HG02610 (cell line): Measurements from ENCODE around the gene PPP1R16B.

ENCODE experiments used
- ATAC-seq: cut with Tn5 transposase; IDR thresholded peaks from one replicate; pipeline ENCODE4 v1.9.1; 2021; ENCODE audit warnings: mild to moderate bottlenecking, moderate library complexity; ENCODE audit not compliant: unreplicated experiment

Gene PPP1R16B

DNA sequence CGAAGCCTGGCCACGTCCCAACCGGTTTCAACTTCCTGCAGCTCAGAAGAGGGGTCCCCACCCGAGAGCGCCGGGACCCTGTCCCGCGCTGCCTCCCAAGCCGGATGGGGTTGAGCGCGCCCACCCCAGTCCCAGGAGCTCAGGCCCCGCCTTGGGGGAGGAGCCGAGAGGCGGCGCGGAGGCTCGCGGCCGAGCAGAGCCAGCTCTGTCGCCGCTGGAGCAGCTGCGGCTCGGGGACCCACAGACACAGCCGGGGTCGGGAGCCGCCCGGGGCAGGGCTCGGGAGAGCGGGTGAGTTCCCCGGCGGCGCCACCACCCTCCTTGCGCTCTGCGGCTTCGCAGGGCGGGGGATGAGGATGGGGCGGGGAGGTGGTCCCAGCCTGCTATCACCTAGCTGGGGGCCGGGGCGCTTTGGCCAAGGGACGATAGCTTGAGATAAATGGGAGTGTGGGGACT is at the start of gene PPP1R16B:
PPP1R16B (plus strand) TSS at position 196 of the 456 bp plus-strand sequence. CDS start 30,229 bp downstream, outside the sequence.
- ATAC-seq = peak; percentile 63

DNA sequence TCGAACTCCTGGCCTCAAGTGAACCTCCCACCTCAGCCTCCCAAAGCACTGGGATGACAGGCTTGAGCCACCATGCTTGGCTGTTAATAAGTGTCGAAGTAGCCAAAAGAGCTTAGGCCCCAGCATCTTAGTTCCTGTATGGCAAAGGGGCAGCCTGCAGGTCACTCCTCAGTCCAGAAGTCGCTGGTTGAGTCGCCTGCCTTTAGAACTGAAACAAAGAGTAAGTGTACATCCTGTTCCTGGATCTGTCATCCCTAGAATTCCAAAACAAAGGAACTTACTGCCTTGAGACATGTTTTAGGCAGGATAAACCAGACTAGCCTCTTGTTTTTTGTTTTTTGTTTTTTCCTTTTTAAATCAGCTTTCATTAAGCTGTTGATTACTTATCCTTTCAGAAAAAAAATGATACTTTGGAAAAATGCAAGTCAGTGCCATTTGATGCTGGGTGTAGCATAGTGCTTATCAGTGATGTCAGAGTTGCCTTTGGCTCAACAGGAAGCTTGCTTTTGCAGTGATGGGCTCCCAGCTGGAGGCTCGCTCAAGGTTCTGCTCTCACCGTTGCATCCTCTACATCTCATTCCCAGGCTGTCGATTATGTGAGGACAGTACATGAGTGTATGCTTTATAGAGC is 48.2 kb upstream of the PPP1R16B start:
- no peak for ATAC-seq

DNA sequence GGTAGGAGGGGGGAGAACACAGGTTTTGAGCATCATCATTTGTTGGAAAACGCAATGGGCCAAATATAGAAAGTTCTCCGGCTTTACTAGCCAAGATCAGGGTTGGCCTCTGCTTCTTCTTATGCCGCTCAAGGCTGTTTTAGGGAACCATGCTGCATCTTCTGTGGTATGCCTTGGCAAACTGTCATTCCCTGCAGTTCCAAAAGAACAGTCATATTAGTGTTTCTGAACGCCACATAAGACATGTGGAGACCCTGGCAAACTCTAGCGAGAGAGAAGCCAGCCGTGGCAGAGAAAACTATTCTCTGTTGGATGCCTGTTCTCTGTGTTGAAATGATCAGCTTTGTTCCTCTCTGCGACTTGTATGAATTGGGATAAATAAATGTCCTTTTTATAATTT is 46.4 kb upstream of the PPP1R16B start:
- no peak for ATAC-seq

DNA sequence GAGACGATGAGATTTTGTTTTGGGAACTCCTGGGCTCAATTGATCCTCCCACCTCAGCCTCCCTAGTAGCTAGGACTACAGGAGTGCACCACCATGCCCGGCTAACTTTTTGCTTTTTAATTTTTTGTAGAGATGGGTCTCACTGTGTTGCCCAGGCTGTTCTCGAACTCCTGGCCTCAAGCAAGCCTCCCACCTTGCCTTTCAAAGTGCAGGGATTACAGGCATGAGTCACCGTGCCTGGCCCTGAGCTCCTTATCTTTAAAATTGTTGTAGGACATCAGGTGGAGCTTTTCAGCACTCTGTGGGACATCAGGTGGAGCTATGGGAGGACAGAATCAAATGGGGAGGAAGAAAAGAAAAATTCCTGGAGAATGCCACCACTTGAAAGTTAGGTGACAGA is 44.5 kb upstream of the PPP1R16B start:
- no peak for ATAC-seq

DNA sequence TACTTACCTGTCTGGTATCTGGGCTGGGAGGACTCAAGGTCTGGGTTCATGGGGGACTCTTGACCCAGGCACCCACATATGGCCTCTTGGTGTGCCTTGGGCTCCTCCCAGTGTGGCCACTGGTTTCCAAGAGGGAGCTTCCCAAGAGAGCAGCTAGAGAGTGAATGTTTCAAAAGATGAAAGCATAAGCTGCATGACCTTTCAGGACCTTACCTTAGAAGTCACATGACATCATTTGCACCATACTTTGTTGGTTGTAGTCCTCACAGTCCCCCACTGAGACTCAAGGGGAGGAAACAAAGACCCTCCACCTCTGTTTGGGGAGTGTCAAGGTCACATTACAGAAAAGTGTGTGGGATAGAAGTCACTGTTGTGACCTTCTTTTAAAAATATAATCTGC is 43.3 kb upstream of the PPP1R16B start:
- ATAC-seq = no peak

DNA sequence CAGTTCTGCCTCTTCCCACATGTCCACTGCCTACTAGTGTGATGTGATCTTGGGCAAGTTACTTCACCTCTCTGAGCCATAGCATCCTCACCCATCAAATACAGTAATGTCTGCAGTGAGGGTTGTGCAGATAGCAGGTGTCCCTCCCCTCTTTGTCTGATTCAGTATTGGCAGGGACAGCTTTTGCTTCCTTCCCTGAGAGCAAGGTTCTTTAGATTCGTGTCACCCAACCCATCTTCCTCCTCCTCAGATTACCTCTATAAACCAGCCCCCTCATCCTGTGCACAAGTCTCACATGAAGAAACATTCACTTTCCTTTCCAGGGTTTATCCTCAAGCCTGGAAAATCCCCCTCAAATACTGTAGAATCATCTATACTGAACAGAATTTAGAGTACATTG is 41.9 kb upstream of the PPP1R16B start:
- no peak for ATAC-seq

DNA sequence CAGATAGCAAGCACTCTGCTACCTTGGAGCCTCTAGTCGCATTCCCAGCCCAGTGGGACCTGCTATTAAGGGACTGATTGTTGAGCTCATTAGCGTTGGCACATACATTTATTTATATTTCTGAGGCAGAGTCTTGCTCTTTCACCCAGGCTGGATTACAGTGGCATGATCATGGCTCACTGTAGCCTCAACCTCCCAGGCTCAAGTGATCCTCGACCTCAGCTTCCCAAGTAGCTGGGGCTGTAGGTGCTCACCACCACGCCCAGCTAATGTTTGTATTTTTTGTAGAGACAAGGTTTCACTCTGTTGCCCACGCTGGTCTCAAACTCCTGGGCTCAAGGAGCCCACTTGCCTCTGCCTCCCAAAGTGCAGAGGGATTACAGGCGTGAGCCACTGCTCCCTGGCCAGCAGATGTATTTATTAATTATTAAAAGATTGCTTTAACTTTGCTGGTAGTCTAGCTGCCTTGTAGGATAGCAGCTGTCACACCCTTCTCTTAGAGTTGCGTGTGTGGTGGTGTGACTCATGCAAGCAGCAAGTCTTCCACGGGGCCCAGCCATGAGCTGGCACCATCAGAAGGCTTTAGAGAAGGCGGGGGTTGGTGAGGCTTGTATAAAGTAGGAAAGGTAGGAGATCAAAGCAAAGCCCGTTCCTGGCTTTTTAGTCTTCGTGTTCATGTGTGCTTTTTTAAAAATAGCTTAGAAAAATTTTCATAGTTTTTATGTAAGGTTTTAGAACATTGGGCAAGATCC is 40.8 kb upstream of the PPP1R16B start:
- no peak for ATAC-seq

DNA sequence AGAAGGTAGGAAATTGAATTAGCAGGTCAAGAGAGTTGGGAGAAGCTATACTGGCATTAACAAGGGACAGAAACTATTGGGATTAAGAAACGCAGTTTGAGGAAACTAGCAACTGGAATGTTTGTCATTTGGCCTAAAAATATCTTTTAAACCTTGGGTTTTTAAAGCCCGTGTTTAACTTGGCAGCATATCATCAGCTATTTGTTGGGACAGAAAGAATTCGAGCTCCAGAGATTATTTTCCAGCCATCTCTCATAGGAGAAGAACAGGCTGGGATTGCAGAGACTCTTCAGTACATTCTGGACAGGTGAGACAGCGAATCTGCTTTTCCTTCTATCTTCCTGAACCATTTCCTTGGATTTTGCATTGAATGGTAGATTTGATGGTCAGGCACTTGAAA is 39.4 kb upstream of the PPP1R16B start:
- no peak for ATAC-seq

DNA sequence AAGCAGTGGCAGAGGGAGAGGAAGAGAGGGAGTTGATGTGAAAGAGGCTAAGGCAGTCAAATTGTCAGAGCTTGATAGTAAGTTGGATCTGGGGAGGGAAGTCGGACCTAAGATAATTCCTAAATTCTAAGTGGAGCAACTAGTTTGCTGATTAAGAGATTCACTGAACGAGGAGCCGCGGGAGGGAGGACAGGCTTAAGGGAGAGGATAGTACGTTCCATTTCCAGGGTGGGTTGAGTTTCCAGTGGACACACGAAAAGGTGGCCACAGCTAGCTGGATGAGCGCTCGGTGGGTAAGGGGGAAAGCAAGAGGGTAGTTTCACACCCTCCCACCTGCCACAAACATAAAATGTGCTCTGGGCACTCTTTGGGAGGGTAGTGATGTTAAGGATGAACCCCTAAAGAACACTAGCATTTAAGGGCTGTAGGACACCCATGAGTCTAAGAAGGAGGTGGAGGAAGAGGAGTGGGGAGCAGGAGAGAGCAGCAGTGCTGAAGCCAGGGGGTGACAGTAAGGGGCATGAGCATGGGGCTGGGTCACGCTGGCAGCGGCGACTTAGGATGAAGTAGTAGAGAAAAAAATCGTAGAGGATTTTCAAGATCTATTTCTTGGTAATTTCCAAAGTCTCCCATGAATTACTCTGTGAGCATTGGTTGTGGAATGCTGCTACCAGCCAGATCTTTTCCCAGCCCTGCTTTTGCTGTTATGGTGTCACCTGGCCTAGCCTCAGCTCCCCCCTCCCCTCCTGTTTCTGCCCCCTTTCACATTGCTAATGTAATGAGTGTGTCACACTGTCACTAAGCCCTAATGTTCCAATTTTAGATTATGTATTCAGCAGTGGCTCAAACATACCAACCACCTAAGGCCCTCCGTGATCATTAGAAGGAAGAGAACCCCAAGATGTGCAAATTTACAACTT is 35.9 kb upstream of the PPP1R16B start:
- ATAC-seq = no peak

DNA sequence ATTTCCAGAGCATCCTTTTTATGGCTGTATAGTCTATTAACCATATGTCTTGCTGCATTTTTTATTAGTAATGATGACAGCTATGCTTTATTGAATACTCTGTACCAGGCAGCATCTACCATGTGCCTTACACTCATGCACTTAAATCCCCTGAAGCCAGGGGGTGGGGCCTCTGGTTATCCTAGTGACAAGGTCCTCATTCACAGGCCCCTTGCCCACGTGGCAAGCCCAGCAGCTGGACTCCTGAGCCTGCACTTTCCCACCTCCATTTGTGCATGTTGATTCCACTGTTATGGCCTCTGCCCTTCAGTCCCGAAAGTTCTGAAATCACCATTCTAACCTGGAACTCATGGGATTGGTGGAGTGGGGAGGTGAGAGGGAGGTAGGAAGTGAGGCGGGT is 35.0 kb upstream of the PPP1R16B start:
- ATAC-seq = no peak

DNA sequence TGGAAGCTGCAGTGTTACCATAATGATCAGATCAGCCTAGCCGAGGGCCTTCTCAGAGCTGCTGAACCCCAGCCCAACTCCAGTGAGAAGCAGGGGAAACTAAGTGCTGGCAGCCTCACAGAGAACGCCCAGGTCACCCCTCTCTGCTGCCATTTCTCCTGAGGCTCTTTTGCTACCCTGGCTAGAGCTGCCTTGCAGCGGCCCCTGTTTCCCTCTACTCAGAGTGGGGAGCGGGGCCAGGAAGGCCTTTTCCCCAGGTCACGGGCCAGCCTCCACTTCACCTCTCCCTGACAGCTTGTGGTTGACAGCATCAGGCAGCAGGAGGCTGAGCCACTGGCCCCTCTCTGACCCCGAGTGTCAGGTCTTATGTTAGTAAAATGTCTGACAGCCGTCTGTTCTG is 34.5 kb upstream of the PPP1R16B start:
- no peak for ATAC-seq

DNA sequence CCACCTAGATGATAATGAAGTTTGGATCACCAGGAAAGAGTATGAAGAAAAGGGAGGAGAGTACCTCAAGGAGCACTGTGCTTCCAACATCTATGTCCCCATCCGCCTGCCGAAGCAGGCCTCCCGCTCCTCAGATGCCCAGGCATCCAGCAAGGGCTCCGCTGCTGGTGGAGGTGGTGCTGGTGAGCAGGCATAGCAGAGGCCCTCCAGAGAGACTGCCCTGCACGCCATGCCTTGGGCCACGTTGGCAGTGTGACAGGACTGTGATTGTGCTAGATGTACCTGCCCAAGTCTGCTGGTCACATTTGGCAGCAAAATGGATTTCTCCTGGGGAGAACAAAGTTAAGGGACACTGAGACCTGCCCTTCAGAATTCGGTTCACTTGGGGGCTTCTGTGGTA is 33.9 kb upstream of the PPP1R16B start:
- ATAC-seq = no peak

DNA sequence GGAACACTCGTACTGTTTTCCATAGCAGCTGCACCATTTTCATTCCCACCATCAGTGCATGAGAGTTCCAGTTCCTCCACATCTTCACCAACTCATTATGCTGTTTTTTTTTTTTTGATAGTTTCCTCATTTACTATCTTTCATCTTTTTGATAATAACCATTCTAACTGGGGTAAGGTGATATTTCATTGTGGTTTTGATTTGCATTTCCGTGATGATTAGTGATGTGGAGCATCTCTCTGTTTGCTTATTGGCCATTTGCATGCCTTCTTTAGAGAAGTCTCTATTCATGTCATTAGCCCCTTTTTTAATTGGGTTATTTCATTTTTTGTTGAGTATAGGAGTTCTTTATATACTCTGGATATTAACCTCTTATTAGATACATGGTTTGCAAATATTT is 31.3 kb upstream of the PPP1R16B start:
- no peak for ATAC-seq

DNA sequence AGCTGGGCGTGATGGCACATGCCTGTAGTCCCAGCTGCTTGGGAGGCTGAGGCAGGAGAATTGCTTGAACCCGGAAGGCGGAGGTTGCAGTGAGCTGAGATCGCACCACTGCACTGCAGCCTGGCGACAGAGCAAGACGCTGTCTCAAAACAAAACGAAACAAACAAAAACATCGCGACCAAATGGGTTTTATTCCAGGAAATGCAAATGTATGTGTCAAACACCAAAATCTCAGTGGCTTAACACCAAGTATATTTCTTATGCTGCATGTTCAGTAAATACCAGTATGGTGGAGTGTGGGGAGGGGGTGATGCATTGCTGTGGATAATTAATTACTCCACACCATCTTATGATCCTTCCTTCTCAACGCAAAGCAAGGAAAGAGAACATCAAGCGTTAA is 29.1 kb upstream of the PPP1R16B start:
- no peak for ATAC-seq

DNA sequence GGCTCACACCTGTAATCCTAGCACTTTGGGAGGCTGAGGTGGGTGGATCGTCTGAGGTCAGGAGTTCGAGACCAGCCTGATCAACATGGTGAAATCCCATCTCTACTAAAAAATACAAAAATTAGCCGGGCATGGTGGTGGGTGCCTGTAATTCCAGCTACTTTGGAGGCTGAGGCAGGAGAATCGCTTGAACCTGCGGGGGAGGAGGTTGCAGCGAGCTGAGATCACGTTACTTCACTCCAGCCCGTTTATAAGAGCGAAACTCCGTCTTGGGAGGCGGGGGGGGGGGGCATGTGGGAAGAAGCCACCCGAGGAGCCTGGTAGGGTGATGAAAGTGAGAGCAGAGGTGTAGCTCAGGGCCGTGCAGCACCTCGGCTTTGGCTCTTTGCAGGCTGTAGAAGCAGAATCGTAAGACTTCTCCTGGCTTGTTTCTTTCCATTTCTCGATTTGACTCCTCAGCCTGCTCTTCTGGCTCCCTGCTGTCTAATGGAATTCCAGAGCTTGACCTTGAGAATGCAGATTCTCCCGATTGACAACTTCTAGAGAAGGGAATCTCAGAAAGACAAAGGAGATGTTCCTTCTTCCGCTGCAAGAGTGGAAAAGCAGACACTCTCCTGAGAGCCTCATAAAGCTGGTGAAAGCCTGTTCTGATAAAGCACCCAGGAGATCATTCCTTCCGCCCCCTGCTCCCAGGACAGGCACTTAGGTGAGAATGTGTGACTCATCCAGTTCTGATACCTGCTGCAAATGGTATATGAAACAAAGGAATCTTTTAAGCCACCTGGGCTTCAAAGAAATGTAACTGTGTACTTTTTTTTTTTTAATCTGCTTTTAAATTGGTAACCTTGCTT is 26.0 kb upstream of the PPP1R16B start:
- no peak for ATAC-seq

DNA sequence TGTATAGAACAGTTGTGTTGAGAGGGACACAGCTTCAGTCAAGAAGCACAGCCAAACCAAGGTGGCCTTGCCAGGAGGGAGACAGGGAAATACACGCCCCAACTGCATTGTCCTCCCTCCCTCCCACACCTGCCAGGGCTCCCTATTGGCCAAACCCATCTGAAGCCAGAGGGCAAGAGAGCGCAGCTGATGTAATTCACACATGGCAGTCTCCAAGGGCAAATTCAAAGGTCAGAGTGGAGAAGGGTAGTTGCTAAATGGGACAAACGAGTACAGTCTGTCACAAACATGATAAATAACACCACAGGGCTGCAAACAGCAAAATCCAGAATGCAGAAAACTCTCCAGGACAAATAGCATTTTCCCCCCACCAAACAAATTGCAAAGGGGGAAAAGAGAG is 23.2 kb upstream of the PPP1R16B start:
- ATAC-seq = no peak

DNA sequence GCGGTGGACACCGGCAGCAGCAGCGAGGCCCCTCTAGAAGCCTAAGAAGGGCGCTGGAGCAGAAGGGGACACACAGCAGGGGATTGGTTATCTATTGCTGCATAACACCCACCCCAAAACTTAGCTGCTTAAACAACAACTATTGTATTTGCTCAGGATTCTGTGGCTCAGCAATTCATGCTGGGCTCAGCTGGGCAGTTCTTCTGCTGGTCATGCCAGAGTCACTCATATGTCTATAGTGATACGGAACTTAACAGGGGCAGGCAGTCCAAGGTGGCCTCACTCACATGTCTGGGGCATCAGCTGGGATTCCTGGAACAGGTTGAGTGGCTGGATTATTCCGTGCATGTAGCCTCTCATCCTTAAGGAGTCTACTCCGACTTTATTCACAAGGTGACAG is 17.6 kb upstream of the PPP1R16B start:
- no peak for ATAC-seq

DNA sequence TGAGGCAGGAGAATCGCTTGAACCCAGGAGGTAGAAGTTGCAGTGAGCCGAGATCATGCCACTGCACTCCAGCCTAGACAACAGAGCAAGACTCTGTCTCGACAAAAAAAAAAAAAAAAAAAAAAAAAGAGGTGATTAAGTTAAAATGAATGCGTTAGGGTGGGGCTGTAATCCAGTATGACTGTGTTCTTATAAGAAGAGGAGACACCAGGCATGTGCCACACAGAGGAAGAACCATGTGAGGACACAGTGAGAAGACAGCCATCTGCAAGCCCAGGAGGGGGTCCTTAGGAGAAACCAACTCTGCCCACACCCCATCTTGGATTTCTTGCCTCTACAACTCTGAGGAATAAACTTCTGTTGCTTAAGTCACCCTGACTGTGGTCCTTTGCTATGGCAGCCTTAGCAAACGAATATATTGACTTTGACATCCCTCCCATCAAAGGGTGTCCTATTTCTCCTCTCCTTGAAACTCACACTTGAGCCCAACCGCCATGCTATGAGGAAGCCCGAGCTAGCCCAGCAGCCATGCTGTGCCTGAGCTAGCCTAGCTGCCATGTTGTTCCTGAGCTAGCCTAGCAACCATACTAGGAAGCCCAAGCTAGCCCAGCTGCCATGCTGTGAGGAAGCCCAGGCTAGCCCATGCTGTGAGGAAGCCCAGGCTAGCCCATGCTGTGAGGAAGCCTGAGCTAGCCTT is 15.8 kb upstream of the PPP1R16B start:
- no peak for ATAC-seq

DNA sequence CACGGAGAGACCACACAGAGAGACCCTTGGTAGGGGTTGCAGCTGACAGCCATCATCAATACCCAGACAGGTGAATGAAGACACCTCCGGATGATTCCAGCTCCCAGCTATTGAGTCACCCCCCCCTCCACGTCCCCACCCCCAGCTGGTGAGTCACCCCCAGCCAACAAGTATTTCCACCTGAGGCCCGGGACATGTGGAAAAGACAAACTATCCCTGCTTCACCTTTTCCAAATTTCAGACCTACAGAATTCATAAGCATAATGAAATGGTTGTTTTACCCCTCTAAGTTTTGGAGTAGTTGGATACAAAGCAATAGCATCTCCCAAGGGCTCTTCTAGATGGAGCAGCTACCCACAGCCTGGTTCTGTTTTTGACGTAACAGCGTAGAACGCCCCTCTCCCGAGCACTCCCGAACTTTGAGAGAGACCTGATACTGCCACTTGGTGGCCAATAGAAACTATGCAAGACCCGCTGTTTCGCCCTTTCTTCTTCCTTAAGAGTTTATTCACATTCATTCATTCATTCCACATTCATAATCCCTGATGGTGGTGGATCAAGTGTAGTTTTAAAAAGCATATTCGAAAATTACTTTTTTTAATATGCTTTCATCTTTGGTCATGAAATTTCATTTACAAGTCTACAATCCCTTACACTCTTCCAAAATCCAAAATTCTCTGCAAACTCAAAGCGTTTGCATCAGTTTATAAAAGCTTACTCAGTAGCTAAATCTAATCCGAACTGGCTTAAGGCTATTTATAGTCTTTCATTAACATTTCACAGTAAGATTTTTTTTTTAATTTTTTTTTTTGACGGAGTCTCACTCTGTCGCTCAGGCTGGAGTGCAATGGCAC is 15.1 kb upstream of the PPP1R16B start:
- no peak for ATAC-seq
